PC-9 (cell line): ENCODE data around the gene RAMP1. TPM values are rescaled to one million over a fixed set of nuclear protein-coding genes. Genes with fewer than 3 reads are reported as not detected.
A peak's percentile ranks its signal among the peaks of the same experiment; 100 is the strongest.

Source experiments
- BruUV-seq: library from RNA; stranded (reverse); fragments of 400-500 nt; replicated peaks from 2 replicates; lab custom pipeline; 2021; lab: Mats Ljungman, UMichigan
- CTCF ChIA-PET: fragments of 300-600 bp; sonication (Branson Sonifier 250); formaldehyde crosslinking; loops from one replicate; lab custom pipeline; 2022; ENCODE audit warnings: antibody characterized with exemption; lab: Charles Lee
- POLR2A ChIA-PET: fragments of 300-600 bp; sonication (Branson Sonifier 250); formaldehyde crosslinking; loops from one replicate; lab custom pipeline; 2022; ENCODE audit warnings: antibody characterized with exemption; ENCODE audit not compliant: unreplicated experiment; lab: Charles Lee
- DNase-seq, 2 experiments: peaks; one replicate each; pipeline versions ENCODE4 v3.0.0 to v3.0.0-alpha.2; 2015 to 2022; ENCODE audit warnings: mixed read lengths in 1 of 2
- H2AFZ ChIP-seq: fragments of 200-600 bp; sonication (generic); 2 replicates; pipeline ENCODE4 v1.8.1; 2017; ENCODE audit warnings: antibody characterized with exemption
- H3F3A ChIP-seq: fragments of 200-600 bp; sonication (generic); 2 replicates; pipeline ENCODE4 v1.8.1; 2017; ENCODE audit warnings: antibody characterized with exemption, mild to moderate bottlenecking, low read depth; ENCODE audit not compliant: insufficient read depth
- H3K27ac ChIP-seq: fragments of 200-600 bp; sonication (generic); 2 replicates; pipeline ENCODE4 v1.6.1; 2016; ENCODE audit warnings: mixed run types
- H3K27me3 ChIP-seq: fragments of 200-600 bp; sonication (generic); 2 replicates; pipeline ENCODE4 v1.6.1; 2016; ENCODE audit warnings: low read depth, mixed run types; ENCODE audit not compliant: insufficient read depth
- H3K36me3 ChIP-seq: fragments of 200-600 bp; sonication (generic); 2 replicates; pipeline ENCODE4 v1.6.1; 2016; ENCODE audit warnings: low read depth, mixed run types
- H3K4me1 ChIP-seq: fragments of 200-600 bp; sonication (generic); replicated peaks from 2 replicates; pipeline ENCODE4 v1.6.1; 2016; ENCODE audit warnings: mixed run types; ENCODE audit not compliant: insufficient read depth
- H3K4me2 ChIP-seq: fragments of 200-600 bp; sonication (generic); 2 replicates; pipeline ENCODE4 v1.6.1; 2017; ENCODE audit warnings: mixed run types
- H3K4me3 ChIP-seq: fragments of 200-600 bp; sonication (generic); 2 replicates; pipeline ENCODE4 v1.6.1; 2016; ENCODE audit warnings: mixed run types
- H3K79me2 ChIP-seq: fragments of 200-600 bp; sonication (generic); 2 replicates; pipeline ENCODE4 v1.6.1; 2017; ENCODE audit warnings: low read depth, mixed run types
- H3K9me2 ChIP-seq: fragments of 200-600 bp; sonication (generic); 2 replicates; pipeline ENCODE4 v1.8.1; 2017; ENCODE audit warnings: mild to moderate bottlenecking; ENCODE audit not compliant: insufficient read depth
- H3K9me3 ChIP-seq: fragments of 200-600 bp; sonication (generic); 2 replicates; pipeline ENCODE4 v1.8.1; 2016; ENCODE audit warnings: low read depth; ENCODE audit not compliant: insufficient read depth
- H4K20me1 ChIP-seq: fragments of 200-600 bp; sonication (generic); 2 replicates; pipeline ENCODE4 v1.8.1; 2017; ENCODE audit not compliant: insufficient read depth
- EZH2 ChIP-seq: fragments of 200-600 bp; sonication (generic); IDR thresholded peaks from 2 replicates; pipeline ENCODE4 v1.8.0; 2017; ENCODE audit warnings: antibody characterized with exemption, low read depth
- intact Hi-C: fragments of 100-400 bp; cut with micrococcal nuclease; formaldehyde crosslinking; loops from one replicate; pipeline ENCODE4 v1.10.0; 2022; ENCODE audit not compliant: unreplicated experiment
- total RNA-seq: library from RNA; stranded (reverse); gene quantifications from 2 replicates; pipeline ENCODE4 v1.2.3, GENCODE V29; 2021
- TF ChIP-seq, protein P1 (sequence below): fragments of 200-600 bp; sonication (generic); conservative IDR thresholded peaks from 2 replicates; pipeline ENCODE4 v1.6.1; 2017; ENCODE audit warnings: mixed run types, antibody characterized with exemption, mild to moderate bottlenecking, moderate library complexity

RAMP1 gene
- total RNA-seq, 1 experiment from 2014 or later = 48.7 TPM

DNA sequence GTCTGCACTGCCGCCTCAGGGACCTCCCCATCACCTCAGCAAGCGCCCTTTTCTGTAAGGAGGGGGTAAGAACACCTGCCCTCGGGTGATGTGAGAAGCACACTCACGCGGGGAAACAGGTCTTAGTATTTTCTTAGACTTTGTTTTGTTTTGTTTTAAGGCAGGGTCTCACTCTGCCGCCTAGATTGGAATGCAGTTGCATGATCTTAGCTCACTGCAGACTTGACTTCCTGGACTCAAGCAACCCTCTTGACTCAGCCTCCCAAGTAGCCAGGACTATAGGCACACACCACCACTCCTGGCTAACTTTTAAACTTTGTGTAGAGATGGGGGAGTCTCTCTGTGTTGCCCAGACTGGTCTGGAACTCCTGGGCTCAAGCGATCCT, 37.1 kb downstream of the RAMP1 start:
- peak in 1 of 2 experiments; percentile 43 for DNase-seq
- intact Hi-C loops = no loop called here
- no peaks in the 10 kb centered on the region for H3K36me3 ChIP-seq
- no peaks in the 10 kb centered on the region for H3K9me2 ChIP-seq
- peaks cover 18% of the 10 kb centered on the region for H3F3A ChIP-seq
- H3K4me1 ChIP-seq = no peaks in the 10 kb centered on the region
- POLR2A ChIA-PET = no interaction called here
- H3K4me3 ChIP-seq = no peak overlapping the region
- H3K4me2 ChIP-seq = no peak overlapping the region
- no TSS peak for BruUV-seq
- no peaks in the 10 kb centered on the region for H3K27me3 ChIP-seq
- H3K9me3 ChIP-seq = no peaks in the 10 kb centered on the region
- no peak overlapping the region for H2AFZ ChIP-seq
- CTCF ChIA-PET = interaction anchor here (1.0 kb wide), 1 partner anchor 22 kb away, joined by 3 read pairs; no protein-coding TSS in a partner anchor
- H4K20me1 ChIP-seq = peaks cover 5% of the 10 kb centered on the region; the same call in 1 of the 2 replicates
- H3K27ac ChIP-seq = no peak overlapping the region
- TF ChIP-seq, protein P1, sequence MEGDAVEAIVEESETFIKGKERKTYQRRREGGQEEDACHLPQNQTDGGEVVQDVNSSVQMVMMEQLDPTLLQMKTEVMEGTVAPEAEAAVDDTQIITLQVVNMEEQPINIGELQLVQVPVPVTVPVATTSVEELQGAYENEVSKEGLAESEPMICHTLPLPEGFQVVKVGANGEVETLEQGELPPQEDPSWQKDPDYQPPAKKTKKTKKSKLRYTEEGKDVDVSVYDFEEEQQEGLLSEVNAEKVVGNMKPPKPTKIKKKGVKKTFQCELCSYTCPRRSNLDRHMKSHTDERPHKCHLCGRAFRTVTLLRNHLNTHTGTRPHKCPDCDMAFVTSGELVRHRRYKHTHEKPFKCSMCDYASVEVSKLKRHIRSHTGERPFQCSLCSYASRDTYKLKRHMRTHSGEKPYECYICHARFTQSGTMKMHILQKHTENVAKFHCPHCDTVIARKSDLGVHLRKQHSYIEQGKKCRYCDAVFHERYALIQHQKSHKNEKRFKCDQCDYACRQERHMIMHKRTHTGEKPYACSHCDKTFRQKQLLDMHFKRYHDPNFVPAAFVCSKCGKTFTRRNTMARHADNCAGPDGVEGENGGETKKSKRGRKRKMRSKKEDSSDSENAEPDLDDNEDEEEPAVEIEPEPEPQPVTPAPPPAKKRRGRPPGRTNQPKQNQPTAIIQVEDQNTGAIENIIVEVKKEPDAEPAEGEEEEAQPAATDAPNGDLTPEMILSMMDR = no peak
- TF ChIP-seq EZH2 = no peak
- no peaks in the 10 kb centered on the region for H3K79me2 ChIP-seq

DNA sequence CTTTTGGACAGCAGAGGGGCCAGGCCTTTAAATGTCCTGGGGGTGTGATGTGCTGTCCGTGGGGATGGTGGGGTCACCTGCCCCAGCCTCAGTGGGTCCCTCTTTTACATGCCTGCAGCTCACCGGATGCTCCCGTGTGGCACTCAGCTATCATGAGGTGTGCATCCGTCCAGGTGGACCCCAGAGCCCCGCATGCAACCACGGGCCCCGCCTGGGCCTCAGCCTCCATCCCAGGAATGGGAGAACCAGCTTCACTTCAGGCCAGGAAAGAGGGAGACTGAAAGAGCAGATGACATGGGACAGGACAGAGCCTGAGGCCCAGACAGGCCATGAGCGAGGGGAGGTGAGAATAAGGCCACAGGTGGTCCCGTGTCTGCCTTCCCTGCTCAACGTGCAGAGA, 37.5 kb downstream of the RAMP1 start:
- POLR2A ChIA-PET = no interaction called here
- Histone ChIP-seq H4K20me1 (peaks cover 5% of the 10 kb centered on the region; the same call in 1 of the 2 replicates), H3K27ac (no peak overlapping the region), H3K4me2 (no peak overlapping the region), H3K4me1 (no peaks in the 10 kb centered on the region), H3K79me2 (no peaks in the 10 kb centered on the region), H3K4me3 (no peak overlapping the region), H3F3A (peaks cover 18% of the 10 kb centered on the region), H3K27me3 (no peaks in the 10 kb centered on the region), H3K9me2 (no peaks in the 10 kb centered on the region), H3K36me3 (no peaks in the 10 kb centered on the region), H3K9me3 (no peaks in the 10 kb centered on the region), H2AFZ (no peak overlapping the region)
- CTCF ChIA-PET = interaction anchor here (0.7 kb wide), 1 partner anchor 39 kb away, joined by 6 read pairs; no protein-coding TSS in a partner anchor
- TF ChIP-seq EZH2 = no peak
- TF ChIP-seq, protein P1 = no peak
- intact Hi-C loops = no loop called here
- DNase-seq = no peak
- no TSS peak for BruUV-seq

DNA sequence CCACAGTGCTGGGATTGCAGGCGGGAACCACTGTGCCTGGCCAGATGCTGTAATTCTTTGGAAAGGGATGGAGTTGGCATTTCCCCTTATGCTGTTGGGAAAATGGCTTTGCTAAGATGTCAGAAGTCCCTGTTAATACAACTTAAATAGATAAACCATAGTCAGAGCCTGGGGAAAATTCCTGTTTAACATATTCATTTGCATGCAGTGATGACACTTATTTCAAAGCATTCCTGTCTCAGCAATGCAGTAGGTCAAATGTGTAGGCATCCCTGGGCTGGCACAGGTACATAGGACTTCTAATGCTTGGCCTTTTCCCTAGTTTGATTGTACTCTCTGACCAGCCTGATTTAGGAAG, 38.6 kb downstream of the RAMP1 start:
- Histone ChIP-seq H3F3A (peaks cover 13% of the 10 kb centered on the region), H3K9me2 (no peaks in the 10 kb centered on the region), H3K4me1 (no peaks in the 10 kb centered on the region), H3K4me3 (no peak overlapping the region), H3K9me3 (no peaks in the 10 kb centered on the region), H4K20me1 (peaks cover 5% of the 10 kb centered on the region; the same call in 1 of the 2 replicates), H3K27ac (no peak overlapping the region), H3K27me3 (no peaks in the 10 kb centered on the region), H3K36me3 (no peaks in the 10 kb centered on the region), H3K4me2 (no peak overlapping the region), H2AFZ (no peak overlapping the region), H3K79me2 (no peaks in the 10 kb centered on the region)
- ChIA-PET CTCF (no interaction called here), POLR2A (no interaction called here)
- DNase-seq = no peak
- intact Hi-C loops = no loop called here
- no TSS peak for BruUV-seq
- TF ChIP-seq, protein P1 = no peak
- TF ChIP-seq EZH2 = no peak
